Measurements from ENCODE around the gene CST6.

- no peak for TF ChIP-seq POLR2AphosphoS5 (IDR thresholded peaks at IDR 0.05)
- TF ChIP-seq, protein P1, sequence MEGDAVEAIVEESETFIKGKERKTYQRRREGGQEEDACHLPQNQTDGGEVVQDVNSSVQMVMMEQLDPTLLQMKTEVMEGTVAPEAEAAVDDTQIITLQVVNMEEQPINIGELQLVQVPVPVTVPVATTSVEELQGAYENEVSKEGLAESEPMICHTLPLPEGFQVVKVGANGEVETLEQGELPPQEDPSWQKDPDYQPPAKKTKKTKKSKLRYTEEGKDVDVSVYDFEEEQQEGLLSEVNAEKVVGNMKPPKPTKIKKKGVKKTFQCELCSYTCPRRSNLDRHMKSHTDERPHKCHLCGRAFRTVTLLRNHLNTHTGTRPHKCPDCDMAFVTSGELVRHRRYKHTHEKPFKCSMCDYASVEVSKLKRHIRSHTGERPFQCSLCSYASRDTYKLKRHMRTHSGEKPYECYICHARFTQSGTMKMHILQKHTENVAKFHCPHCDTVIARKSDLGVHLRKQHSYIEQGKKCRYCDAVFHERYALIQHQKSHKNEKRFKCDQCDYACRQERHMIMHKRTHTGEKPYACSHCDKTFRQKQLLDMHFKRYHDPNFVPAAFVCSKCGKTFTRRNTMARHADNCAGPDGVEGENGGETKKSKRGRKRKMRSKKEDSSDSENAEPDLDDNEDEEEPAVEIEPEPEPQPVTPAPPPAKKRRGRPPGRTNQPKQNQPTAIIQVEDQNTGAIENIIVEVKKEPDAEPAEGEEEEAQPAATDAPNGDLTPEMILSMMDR (IDR thresholded peaks at IDR 0.05 in 8 of 11, conservative IDR thresholded peaks at IDR 0.05 in 3 of 11) = no peak
Measured at GRCh38 chr11:66004186-66004585, 7.6 kb upstream of the CST6 start.

Data from spleen (tissue), 7 donors.